GM19455 (cell line): ENCODE measurements around the gene C12orf56.

Source experiments
- ATAC-seq: cut with Tn5 transposase; IDR thresholded peaks from one replicate; pipeline ENCODE4 v1.9.1; 2021; ENCODE audit not compliant: unreplicated experiment

Gene C12orf56, protein sequence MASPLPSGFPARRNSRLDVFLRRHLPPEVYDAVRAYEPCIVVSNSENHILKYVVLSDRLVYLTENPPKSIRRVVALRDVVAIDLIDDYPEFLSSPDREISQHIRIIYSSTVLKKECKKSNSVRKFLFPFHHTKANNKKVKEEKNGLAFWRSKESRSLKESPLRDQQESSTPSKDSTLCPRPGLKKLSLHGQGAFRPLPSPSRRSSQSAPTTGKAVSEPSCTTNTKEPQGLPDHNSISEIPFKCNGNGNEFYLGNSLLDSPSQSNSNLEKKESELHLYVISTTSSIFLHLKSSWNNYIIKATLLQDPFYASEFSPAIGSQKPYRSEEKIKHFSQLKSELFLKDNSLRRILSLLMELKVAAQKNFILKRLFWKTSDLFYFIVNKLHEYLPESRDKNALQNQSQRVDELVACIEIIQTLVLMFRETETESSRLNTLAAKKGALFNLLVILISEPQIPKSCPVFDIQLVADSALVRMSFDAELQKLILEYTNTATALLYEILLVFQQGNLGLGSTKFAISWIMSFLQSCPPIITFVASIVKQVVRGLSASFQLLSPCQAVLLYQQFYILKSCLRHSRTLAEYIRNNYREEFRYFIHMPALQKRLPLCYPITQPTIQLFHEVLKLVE

GRCh38 chr12:64390275-64390851 lies at the start of gene C12orf56:
TSS of gene C12orf56 (minus strand) at chr12:64390758. CDS start at chr12:64390565, 193 bp downstream.
- no peak for ATAC-seq

DNA sequence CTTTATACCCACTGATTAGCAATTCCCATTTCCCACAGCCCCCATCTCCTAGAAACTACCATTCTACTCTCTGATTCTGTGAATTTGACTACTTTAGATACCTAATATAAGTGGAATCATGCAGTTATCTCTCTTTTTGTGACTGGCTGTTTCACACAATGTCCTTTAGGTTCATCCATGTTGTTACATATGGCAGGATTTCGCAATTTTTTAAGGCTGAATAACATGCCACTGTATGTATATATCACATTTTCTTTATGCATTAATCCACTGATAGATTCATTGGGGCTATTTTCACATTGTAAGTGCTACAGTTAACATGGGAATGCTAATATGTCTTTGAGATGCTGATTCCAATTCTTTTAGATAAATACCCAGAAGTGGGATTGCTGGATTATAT lies 49.5 kb upstream of the C12orf56 start:
- ATAC-seq: no peak

GRCh38 chr12:64433915-64434314 lies 43.4 kb upstream of the C12orf56 start:
- ATAC-seq: no peak

GRCh38 chr12:64431791-64432190 lies 41.2 kb upstream of the C12orf56 start:
- ATAC-seq: no peak

DNA sequence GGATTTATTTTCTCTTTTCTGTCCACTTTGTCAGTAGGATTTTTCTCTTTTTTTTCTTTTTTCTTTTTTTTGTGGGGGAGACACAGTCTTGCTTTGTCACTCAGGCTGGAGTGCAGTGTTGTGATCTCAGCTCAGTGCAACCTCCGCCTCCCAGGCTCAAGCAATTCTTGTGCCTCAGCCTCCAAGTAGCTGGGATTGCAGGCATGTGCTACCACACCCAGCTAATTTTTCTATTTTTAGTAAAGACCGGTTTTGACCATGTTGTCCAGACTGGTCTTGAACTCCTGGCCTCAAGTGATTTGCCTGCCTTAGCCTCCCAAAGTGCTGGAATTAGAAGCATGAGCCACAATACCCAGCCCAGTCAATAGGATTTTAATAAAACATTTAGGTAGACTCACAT lies 40.3 kb upstream of the C12orf56 start:
- no peak for ATAC-seq

GRCh38 chr12:64428956-64429355 lies 38.4 kb upstream of the C12orf56 start:
- no peak for ATAC-seq

- ATAC-seq: no peak
Measured at GRCh38 chr12:64427988-64428387, 37.4 kb upstream of the C12orf56 start.

GRCh38 chr12:64419696-64420095 lies 29.1 kb upstream of the C12orf56 start:
- ATAC-seq: no peak

DNA sequence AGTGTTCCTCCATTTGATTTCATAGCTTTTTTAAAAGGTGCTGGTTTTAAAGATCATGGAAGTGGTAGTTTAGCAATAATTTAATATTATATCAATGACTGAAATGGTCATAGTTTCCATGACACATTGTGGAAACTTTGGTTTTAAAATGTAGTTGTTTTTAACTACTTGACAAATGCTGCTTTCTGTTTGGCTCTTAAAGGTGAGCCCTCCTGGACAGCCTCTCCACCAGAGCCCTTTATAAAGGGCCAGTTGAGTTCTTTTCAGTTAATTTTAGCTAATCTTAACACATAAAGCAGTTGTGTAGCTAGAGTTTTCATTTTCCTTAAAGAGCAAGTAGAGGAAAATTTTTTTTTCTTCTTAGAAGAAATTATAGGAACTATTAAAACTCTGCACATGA lies 27.7 kb upstream of the C12orf56 start:
- no peak for ATAC-seq

DNA sequence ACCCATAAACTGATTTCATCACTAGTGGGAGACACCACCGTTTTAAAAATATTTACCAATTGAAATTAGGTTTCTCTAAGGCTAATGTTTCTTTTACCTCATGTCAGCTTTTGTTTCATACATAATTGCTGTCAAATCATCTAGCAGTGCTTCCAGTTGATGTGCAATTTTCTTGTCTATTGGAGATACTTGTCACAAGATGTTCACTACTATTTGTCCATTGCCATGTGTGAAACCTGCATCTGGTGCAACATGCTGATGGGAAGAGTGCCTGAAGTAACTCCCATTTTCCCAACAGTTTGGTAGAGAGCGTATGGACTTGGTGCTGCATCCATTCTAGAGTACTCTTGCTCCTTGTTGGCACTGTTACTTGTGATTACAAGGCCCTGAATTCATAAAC lies 23.3 kb upstream of the C12orf56 start:
- no peak for ATAC-seq

DNA sequence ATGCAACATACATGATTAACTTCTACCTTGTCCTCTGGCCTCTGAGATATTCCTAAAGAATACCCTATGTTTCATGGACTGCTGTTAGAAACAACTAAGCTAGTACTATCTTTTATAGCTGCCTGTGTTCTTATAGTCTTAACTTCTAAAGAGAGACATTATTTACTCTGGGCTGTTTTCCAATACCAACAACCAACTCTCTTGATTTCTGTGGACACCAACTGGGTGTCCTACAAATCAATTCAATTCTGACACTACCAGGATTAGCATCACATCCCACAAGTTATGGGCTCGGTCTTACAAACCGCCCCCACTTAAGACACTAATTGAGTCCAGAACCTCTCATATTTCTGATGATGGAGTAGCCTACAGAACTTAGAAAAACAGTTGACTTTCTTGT lies 21.9 kb upstream of the C12orf56 start:
- ATAC-seq: no peak

DNA sequence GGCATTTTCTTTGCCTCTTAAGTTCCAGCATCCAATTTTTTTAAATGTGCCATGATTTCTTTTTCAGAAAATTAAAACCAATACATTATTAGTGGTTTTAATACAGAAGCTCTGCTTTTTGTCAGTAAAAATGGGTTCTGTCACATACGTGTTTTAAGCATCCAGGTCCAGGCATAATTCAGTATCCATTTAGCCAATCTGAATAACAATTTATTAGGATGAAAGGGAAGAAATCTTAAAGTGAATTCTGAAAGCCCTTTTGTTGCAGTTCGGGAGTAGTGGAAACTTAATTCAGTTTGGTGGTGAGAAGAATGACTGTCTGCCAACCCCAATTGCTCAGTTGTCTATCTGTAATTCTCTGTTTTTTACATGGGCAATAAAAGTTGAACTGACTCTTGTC lies 20.9 kb upstream of the C12orf56 start:
- ATAC-seq: no peak

- no peak for ATAC-seq
Measured at GRCh38 chr12:64407342-64408223, 17.0 kb upstream of the C12orf56 start.

GRCh38 chr12:64404470-64405256 lies 14.1 kb upstream of the C12orf56 start:
- ATAC-seq: peak; percentile 64

GRCh38 chr12:64403707-64404469 lies 13.3 kb upstream of the C12orf56 start, which contains the start of gene XPOT:
TSS of gene XPOT (plus strand) at chr12:64404392. CDS start at chr12:64410036, 5,644 bp downstream.
- peak; percentile 92 for ATAC-seq

DNA sequence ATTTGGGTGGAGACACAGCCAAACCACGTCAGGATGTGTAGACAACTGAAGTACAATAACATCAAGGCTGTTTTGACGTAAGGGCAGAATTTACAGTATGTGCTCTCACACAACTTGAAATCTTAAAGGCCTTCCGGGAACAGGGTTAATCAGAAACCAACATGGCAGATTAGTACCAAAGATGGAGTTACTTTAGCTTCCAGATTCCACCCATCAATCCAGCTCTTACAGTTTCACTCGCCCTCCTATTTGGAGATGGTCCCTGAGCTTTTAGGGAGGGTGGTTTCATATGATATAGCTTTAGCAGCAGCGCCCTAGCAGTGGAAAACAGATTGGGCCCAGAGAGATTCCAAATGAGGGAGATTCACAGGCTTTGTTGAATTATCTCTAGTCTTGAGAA lies 11.6 kb upstream of the C12orf56 start:
- no peak for ATAC-seq

- no peak for ATAC-seq
Measured at GRCh38 chr12:64400041-64400440, 9.5 kb upstream of the C12orf56 start.

- ATAC-seq: no peak
Measured at GRCh38 chr12:64395739-64396138, 5.2 kb upstream of the C12orf56 start.

DNA sequence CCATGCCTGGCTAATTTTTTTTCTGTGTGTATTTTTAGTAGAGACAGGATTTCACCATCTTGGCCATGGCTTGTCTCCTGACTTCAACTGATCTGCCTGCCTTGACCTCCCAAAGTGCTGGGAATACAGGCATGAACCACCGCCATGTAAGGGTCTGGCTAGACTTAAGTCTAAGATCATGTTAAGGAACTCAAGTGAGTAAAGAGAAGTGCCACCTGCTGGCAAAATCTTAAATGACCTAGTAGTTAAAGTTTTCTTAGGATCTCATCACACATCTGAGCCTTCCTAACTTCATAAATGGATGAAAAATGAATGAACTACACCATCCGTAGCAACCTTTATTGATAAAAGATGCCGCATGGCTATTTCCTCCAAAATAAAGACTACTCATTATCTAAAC lies 1.7 kb upstream of the C12orf56 start:
- no peak for ATAC-seq

GRCh38 chr12:64389154-64389553 lies 1.4 kb downstream of the C12orf56 start:
- ATAC-seq: no peak
